PC-9 (cell line): ENCODE measurements around the gene PRDM7.

Experiments
- EZH2 ChIP-seq: fragments of 200-600 bp; sonication (generic); IDR thresholded peaks from 2 replicates; pipeline ENCODE4 v1.8.0; 2017; ENCODE audit warnings: antibody characterized with exemption, low read depth
- TF ChIP-seq, protein P1 (sequence below): fragments of 200-600 bp; sonication (generic); conservative IDR thresholded peaks from 2 replicates; pipeline ENCODE4 v1.6.1; 2017; ENCODE audit warnings: mixed run types, antibody characterized with exemption, mild to moderate bottlenecking, moderate library complexity

DNA sequence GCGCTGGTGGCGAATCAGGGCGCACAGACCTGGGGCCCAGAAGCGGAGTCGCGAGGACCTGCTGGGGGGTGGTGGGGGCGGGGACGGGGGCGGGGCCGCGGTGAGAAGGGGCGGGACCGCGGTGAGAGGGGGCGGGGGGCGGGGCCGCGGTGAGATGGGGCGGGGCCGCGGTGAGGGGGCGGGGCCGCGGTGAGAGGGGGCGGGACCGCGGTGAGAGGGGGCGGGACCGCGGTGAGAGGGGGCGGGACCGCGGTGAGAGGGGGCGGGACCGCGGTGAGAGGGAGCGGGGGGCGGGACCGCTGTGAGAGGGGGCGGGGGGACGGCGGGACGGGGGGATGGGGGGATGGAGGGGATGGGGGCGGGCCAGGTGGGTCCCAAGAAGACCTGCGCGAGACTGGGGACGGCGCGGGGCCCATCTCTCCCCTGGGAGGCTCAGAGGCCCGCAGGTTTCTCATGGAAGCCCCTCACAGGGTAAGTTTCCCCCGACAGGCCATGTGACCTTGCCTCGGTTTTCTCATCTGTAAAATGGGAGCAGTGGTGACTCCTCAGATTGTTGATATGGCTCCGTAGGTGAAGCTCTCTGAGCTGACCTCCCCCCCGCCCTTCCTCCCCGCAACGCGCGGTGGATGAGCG lies 29.3 kb downstream of the PRDM7 start:
- no peak for TF ChIP-seq EZH2
- TF ChIP-seq, protein P1, sequence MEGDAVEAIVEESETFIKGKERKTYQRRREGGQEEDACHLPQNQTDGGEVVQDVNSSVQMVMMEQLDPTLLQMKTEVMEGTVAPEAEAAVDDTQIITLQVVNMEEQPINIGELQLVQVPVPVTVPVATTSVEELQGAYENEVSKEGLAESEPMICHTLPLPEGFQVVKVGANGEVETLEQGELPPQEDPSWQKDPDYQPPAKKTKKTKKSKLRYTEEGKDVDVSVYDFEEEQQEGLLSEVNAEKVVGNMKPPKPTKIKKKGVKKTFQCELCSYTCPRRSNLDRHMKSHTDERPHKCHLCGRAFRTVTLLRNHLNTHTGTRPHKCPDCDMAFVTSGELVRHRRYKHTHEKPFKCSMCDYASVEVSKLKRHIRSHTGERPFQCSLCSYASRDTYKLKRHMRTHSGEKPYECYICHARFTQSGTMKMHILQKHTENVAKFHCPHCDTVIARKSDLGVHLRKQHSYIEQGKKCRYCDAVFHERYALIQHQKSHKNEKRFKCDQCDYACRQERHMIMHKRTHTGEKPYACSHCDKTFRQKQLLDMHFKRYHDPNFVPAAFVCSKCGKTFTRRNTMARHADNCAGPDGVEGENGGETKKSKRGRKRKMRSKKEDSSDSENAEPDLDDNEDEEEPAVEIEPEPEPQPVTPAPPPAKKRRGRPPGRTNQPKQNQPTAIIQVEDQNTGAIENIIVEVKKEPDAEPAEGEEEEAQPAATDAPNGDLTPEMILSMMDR, result no peak
